Umbilical cord (tissue), 2 donors: ENCODE results near the gene RAB44. TPM values are rescaled to one million over a fixed set of nuclear protein-coding genes. Genes with fewer than 3 reads are reported as not detected.
"Not testable (repeated sequence)": the region's sequence is repeated elsewhere in the genome, so short reads cannot be mapped to it uniquely, and the experiment has no call there.

Source experiments
- DNase-seq: peaks from one replicate; pipeline ENCODE4 v3.0.0-alpha.2; 2015; ENCODE audit warnings: low spot score
- total RNA-seq: library from RNA; depleted of rRNA; stranded (reverse); fragments of >200 nt; gene quantifications from one replicate; pipeline ENCODE4 v1.2.3, GENCODE V29; 2014; ENCODE audit warnings: low replicate concordance; ENCODE audit not compliant: insufficient read depth

Gene RAB44, protein sequence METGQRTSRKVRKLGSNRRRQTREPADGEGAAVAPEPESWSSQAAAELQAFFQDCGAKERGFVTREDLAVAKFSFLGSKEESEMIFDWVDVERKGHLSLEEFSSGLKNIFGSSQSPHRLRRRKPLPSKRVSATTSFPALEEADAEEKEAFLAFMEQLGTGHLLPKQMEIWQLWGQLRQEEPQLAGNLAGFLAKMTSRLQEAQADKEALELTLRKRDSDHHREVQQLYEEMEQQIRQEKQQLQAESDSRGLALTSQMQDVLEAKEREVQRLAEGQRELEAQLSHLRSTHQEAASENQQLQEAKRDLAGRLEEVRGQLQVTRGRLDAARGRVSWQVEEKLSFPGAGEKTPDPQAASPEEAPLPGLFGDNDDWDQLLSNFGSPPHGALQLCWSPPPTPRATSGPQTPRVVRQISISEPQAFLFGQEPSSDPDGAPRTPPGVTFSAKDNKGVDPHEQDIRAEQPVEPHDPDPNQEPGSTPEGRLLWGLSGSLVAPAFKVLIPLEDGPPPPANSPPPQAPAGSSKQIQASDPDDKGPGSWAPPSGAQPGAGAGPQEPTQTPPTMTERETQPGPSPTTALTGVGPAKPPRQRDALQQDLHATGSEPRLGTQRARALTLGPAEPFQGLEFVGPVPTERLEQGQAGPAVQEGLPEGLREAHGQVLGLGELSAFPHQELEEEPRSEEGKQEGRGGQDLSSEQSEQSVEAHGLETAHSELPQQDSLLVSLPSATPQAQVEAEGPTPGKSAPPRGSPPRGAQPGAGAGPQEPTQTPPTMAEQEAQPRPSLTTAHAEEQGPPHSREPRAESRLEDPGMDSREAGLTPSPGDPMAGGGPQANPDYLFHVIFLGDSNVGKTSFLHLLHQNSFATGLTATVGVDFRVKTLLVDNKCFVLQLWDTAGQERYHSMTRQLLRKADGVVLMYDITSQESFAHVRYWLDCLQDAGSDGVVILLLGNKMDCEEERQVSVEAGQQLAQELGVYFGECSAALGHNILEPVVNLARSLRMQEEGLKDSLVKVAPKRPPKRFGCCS
- not detected for total RNA-seq

DNA sequence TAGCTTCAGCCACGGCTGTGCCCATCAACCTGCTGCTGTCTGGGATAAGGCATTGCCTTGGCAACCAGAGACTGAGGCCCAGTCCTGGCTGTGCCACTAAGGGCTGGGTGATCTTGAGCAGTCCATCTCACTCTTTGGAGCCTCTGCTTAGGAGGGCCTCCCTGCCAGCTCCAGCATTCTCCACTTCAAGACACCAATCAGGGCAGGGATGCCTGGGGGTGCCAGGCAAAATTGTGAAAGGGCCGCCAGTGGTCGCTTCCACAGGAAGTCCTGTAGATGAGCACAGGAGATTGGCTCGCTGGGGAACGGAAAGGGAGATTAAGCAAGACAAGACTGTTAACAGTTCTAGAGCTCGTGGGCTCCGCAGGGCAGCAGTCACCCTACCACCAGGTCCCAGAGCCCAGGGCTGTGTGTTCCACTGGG, at the start of gene RAB44:
TSS of gene RAB44 (plus strand) at position 346 of the 423 bp plus-strand sequence. CDS start 6,410 bp downstream, outside the sequence.
- DNase-seq: no peak

GRCh38 chr6:36649086-36649485, 48.5 kb upstream of the RAB44 start:
- no peak for DNase-seq

- DNase-seq: no peak
Measured at GRCh38 chr6:36649701-36650484, 47.7 kb upstream of the RAB44 start.

- DNase-seq: no peak
Measured at GRCh38 chr6:36650848-36651478, 46.7 kb upstream of the RAB44 start.

- no peak for DNase-seq
Measured at GRCh38 chr6:36651659-36652379, 45.8 kb upstream of the RAB44 start.

DNA sequence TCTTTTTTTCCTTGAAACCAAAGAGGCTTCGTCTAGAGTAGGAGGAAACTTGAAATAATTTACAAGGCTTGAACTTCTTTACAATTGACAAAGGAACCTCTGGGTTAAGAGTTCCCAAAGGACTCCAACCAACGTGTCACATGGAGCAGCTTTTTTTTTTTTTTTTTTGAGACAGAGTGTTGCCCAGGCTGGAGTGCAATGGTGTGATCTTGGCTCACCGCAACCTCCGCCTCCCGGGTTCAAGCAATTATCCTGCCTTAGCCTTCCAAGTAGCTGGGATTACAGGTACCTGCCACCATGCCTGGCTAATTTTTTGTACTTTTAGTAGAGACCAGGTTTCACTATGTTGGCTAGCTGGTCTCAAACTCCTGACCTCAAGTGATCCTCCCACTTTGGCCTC, 43.2 kb upstream of the RAB44 start:
- DNase-seq: not testable (repeated sequence)

DNA sequence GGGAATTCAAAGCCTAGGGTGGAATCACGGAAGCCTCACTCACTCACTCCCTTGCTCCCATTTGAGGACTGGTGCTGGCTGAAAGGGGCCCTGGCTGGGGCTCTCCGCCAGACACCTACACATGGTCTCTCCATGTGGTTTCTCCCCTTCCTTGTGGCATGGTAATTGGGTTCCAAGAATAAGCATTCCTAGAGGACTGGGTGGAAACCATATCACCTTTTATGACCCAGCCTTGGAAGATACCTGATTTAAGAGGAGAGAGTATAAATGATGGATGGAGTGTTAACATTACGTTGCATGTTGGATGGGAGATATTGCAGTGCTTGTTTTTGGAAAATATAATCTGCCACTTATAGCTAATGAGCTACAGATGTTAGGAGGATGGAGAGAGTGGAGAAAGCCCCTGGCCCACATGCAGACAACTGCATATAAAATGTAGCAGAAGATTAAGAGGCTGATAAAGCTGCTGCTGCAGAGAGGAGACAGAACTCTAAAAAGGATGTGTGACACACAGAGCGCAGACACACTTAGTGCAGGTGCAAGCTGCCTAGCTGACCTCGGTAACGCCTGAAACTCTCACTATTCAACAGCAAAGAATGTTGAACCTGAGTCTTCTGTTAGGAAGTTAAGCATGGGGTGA, 42.4 kb upstream of the RAB44 start:
- DNase-seq: no peak

DNA sequence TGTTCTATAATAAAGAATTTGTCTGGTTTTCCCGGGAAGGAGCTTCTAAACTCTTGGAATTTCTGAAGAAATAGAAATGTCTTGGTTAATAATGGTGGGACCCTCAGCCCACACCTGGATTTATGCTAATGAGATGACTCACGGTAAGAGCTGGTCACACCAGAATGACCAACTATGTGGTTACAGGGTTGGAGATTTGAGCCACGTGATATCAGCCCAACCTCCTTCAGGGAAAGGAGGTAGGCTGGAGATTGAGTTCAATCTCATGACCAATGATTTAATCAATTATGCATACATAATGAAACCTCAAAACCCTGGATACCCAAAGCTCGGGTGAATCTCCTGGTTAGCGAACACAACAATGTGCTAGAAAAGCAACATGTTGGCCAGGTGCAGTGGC, 41.2 kb upstream of the RAB44 start:
- no peak for DNase-seq

DNA sequence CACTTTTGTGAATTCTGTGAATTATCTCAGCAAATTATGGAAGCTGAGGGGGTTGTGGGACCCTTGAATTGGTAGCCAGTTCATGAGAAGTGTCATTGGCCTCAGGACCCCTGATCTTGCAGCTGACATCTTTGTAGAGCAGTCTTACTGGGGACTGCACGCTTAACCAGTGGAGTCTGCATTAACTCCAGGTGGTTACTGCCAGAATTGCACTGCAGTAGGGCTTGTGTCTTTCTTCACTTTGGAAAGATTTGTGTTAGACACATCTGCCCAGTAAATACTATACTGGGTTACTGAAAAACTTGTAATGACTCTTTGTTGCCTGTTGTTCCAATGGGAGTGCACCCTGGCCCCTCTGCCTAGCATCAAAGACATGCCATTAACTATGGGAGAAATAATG, 40.4 kb upstream of the RAB44 start:
- DNase-seq: no peak

- DNase-seq: no peak
Measured at GRCh38 chr6:36657942-36658544, 39.6 kb upstream of the RAB44 start.

DNA sequence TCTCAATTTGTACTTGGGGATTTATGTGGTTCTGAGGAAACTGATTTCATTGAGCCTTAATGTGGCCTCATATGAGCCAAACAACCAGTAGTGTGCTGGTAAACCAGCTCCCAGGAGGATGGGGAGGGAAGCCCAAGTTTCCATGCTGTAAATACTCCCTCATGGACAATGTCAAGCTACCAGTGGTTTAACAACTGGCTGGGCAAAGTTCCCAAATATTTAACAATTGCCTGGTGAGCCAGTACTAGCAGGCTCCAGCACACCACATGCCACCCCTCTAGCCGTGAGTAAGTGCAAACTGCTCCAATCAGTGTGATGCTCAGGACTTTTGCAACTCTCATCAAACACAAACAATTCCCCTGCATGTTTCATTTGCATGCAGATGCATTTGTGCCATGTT, 38.4 kb upstream of the RAB44 start:
- no peak for DNase-seq

GRCh38 chr6:36660771-36661471, 36.7 kb upstream of the RAB44 start:
- DNase-seq: no peak

DNA sequence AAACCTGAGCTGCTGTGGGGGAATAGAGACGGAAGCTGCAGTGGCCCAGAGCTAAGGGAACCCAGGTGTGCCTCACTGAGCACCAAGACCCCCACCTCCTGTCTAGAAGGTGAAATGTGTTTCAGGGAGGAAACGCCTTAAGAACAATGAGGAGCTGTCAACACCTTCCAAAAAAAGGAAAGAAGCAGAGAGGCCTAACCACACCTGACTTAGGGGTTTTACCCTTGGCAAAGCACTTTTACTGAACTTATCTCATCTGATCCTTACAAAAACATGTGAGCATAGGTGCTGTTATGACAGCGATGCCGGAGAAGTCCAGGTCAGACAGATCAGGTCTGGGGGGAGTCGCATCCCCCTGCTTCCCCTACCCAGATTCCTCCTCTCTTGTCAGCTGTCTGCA, 35.2 kb upstream of the RAB44 start:
- no peak for DNase-seq

DNA sequence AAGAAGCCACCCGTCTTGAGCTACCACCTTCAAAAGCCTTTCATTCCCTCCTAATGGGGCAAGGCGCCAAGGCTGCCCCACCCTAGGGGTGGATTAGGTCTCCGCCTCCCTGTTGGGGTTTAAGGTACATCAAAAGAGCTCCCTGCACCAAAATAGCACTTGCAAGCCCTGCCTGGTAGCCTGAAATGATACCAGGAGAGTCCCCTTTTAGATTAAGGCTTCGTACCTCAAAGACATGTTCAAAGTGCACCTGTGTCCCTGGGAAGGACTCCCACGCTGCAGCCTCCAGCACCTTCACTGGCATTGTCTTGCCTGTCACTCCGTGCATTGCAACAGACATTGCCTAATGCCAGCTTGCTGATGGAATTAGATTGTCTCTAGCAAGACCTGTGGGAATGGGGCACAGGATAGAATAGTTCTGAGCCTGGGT, 34.8 kb upstream of the RAB44 start:
- no peak for DNase-seq

- no peak for DNase-seq
Measured at GRCh38 chr6:36663504-36664446, 33.9 kb upstream of the RAB44 start.

DNA sequence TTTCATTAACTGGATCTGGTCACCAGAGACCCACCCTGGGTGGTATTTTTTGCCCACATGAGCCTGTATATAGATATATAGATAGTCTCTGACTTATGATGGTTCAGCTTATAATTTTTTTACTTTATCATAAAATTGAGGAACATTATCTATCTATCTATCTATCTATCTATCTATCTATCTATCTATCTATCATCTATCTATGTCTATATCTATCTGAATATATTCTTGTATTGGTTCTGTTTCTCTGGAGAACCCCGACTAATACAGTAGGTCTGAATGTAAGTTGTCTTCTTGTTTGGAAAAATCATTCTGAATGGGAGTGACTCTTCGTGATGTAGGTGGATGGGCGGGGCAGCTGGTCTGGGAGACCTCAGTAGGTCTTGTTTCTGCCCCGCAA, 32.4 kb upstream of the RAB44 start:
- DNase-seq: no peak

DNA sequence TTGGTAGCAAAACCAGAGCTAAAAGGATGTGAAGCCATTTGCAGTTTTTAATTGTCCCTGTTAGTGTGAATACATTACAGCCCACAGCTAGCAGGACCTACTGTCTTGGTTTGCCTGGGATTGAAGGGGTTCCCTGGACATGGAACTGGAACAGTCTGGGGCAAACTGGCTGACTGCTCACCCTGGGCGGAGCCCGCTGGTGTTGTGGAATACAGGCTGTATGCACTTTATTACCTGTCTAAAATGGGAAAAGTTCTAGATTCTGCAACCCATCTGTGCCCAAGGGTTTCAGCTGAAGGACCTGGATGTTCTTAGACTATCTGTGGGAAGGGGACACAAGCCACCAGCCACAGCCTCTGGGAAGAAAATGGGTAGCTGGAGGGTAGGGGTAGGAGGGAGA, 31.3 kb upstream of the RAB44 start:
- no peak for DNase-seq
